HG03025 (cell line): ENCODE measurements around the gene ALKBH8.
"Not testable (repeated sequence)": the region's sequence is repeated elsewhere in the genome, so short reads cannot be mapped to it uniquely, and the experiment has no call there.

Source experiments
- ATAC-seq: cut with Tn5 transposase; IDR thresholded peaks from one replicate; pipeline ENCODE4 v1.9.1; 2021; ENCODE audit warnings: mild to moderate bottlenecking, moderate library complexity; ENCODE audit not compliant: unreplicated experiment, low FRiP score

The ALKBH8 gene

DNA sequence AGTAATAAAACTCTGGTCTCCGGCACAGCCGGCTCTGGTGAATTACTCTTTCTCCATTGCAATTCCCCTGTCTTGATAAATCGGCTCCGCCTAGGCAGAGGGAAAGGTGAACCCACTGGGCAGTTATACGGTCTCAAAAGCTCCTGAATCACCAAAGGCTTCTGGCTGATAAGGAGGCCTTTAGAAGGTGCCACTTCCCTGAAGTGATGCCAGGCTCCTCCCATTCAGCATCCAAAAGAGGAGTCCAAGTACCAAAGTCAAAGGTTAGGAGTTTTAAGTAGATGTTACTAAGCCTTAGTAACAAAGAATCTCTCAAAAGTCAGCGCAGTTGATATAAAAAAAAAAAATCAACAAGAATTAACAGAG is 11.8 kb upstream of the ALKBH8 start:
- ATAC-seq = no peak

DNA sequence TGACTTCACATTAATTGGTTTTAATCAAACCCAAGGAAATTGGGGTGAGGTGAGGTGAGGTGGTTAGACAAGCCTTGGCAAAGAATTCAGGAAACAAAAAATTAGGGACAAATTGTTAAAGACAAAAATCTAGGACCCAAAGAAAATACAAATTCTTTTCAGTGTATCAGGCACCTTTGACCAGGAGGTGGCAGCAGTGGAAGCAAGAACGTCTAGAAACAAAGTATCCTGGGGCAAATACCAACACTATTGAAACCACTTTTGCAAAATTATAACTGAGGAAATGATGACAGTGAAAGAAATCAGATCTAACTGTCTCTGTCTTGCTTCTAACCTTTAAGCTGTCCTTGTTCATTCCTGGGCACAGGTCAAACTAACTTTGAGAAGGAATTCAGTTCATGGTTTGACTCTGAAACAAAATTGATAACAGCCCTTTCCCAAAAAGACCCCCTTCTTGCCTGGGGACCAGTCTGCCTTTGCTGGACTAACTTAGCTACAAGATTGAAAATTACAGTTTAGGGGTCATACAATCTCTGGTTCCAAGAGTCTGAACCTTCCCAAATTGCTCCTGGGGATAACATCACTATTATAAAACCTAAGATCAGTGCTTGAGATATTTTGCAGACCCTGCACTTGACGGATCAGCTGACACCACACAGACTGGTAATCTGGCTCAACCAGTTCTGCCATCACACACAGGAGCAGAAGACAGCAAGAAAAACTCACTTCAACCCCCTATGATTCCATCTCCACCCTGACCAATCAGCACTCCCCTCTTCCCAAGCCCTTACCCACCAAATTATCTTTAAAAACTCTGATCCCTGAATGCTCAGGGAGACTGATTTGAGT is 11.2 kb upstream of the ALKBH8 start:
- not testable (repeated sequence) for ATAC-seq

DNA sequence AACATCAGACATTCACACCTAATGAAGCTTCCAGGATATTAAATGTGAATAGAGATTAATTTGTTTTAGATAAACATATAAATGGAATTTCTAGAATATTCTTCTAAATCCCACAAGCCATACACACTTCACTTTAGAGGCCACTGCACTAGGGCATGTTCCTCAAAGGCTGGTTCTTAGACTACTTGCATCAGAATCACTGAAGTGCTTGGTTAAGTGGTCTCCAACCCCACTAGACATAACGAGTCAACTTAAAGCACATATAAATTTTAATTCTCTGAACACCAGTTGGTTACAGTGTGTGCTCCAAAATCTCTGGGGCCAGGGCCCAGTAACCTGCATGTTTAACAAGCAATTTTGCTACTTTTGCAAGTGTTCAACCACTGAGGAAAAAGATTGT is 7.9 kb upstream of the ALKBH8 start:
- ATAC-seq = no peak

DNA sequence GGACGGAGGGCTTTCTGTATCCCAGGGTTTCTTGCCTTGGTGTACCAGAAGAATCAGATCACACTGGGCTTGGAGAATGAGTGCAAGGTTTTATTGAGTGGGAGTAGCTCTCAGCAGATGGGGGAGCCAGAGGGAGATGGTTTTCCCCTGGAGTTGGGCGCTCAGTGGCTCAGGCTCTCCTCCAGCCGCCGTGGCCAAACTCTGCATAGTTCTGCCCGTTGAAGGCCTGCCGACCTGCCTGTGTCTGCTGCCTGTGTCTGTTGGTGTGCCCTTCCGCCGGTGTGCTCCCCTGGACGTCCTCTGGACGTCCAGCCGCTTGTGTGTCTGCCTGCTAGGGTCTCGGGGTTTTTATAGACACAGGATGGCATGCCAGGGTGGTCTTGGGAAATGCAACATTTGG is 4.5 kb upstream of the ALKBH8 start:
- ATAC-seq = no peak

DNA sequence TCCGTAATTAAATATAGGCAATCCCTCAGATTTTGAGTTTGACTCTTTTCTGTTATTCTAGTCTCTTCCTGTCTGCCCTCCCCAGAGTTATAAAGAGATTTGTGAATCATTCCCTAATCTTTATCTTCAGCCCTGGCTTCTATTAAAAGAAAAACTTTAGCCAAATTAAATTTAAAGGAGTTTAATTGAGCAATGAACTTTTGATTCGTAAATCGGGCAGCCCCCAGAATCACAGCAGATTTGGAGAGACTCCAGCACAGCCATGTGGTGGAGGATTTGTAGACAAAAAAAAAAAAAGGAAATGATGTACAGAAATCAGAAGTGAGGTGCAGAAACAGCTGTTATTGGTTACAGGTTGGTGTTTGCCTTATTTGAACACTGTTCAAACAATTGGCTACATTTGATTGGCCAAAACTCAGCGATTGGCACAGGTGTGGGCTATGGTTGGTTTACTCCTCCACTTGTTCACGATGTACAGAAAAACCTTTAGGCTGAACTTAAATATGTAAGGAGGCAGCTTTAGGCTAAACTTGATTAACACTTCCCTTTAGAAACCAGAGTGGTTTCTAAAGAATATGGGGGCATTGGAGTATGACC is 2.3 kb upstream of the ALKBH8 start:
- peak; percentile 37 for ATAC-seq

DNA sequence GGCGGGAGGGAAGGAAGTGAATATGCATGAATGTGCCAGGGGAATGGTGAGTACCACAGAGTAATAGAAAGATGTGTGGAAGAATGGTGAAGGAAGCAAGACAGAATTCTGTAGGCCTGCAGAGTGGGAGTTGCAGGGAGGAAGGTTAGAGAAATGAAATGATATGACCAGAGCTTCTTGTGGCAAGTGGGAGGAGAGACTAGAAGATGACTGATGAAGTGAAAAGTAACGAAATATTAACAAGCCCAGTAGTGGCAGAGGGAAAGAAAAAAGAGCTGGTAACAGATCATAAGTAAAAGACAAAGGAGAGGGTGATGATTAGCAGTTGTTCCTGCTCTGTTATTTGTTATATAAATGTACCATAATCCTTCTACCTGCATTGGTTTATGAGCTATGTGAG is 1.0 kb upstream of the ALKBH8 start:
- no peak for ATAC-seq

DNA sequence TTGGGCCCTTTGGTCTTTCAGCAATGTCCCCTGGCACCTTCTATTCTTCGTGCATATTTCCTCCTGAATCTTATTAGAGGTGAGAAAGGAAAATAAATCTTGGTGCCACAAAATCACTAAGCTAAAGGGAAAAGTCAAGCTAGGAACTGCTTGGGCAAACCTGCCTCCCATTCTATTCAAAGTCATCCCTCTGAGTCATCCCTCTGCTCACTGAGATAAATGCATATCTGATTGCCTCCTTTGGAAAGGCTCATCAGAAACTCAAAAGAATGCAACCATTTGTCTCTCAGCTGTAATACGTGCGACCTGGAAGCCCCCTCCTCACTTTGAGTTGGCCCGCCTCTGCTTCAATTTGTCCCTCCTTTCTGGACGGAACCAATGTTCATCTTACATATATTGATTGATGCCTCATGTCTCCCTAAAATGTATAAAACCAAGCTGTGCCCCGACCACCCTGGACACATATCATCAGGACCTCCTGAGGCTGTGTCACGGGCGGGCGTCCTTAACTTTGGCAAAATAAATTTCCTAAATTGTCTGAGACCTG is 493 bp upstream of the ALKBH8 start:
- ATAC-seq = peak; percentile 1

DNA sequence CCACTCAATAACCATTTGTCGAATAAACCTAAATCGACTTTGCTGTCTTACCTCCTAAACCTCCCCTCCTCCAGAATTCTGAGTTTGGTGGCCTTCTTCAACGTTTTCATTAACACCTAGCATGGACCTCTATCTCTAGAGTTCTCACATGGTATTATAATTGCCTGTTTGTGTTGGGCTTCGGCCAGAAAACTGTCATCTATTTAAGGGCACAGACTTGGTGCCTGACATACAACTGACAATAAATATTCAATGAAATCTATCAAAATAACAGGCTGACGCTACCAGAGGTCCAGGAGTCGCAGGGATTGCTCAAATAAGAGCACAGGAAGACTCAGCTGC is 687 bp downstream of the ALKBH8 start:
- peak; percentile 1 for ATAC-seq

DNA sequence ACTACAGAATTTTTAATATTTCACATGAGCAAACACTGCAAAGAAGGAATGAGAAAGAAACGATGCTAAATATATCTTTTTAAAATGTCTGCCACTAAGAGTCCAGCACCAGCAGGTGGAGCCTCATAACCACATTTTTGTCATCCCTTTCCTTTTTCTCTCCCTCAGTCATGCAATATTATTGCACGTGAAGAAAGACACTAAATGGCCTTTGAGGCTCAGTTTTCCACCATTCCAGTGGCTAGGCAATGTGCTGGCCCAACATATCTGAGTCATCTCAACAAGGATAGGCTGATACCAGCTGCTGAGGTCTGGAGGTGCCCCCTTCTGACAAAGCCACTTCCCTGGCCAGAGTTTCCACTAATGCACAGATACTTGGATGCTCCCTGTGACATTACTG is 1.8 kb downstream of the ALKBH8 start:
- peak; percentile 26 for ATAC-seq

DNA sequence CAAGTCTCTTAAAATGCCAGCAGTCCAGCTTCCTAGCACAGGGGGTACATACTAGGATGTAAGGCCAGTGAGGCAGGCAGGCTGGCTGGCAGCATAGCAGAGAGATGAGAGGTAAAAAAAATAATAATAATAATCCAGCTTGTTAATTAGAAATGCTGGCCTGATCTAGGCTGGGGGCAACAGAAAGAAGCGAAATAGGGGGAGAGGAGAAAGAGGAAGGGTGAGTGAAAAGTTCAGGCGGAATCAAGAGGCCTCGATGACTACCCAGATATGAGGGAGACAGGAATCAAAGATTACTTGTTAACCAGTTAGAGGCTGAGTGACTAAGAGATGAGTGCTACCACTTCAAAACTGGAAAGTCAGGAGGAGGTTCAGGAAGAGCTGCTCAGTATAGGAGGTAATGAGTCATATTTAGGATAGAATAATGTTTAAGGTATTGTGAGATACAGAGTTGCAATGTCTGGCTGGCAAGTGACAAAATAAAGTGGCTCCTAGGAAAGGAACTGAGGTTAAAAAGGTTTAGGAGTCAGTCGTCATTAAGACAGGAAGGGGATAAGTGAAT is 2.8 kb downstream of the ALKBH8 start:
- no peak for ATAC-seq

DNA sequence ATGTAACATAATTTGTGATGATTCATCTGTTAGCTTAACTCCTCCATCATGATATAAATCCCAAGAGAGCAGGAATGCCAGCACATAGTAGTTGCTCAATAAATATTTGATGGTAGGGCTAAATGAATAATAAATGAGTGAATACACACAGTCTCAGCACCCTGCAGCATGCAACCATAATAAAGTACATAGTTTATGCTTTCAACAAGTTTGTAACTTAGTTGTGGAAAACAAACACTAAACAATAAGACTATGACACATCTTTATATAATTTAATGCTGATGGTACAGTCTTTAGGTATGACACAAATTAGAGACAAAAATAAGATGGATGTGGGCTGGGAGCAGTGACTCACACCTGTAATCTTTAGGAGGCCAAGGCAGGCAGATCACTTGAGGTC is 3.8 kb downstream of the ALKBH8 start:
- ATAC-seq = no peak

DNA sequence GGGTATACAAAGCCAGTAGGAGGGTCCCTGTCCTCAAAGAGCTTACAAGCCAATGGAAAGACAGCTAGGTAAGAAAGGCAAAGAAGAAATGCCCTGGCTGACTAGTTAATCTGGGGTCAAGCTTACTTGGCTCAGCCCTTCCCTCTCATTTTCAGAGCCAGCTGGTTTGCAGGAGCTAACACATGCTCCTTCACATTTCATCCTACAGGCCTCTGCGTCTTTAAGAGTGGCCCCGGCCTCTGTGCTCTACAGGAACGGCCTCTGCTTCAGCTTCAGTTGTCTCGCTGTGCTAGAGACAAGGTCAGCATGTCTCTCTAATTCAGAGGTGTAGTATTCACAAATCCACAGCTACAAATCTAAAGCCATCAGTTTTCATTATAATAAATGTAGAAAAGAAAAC is 15.2 kb downstream of the ALKBH8 start:
- ATAC-seq = no peak

DNA sequence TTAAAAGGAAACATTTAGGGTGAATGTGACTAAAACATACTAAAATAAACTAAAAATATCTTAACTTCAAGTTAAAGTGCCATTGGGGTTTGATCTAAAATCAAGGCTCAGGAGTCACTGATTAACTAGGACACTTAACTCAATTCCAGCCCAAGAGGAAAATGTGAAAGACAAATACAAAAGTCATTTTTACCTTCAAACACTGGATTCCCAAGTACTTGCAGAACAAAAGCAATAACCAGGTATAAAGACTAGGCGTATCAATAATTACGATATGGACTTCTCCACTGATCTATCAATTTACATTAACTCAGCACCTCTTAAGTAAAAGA is 15.6 kb downstream of the ALKBH8 start:
- ATAC-seq = no peak

DNA sequence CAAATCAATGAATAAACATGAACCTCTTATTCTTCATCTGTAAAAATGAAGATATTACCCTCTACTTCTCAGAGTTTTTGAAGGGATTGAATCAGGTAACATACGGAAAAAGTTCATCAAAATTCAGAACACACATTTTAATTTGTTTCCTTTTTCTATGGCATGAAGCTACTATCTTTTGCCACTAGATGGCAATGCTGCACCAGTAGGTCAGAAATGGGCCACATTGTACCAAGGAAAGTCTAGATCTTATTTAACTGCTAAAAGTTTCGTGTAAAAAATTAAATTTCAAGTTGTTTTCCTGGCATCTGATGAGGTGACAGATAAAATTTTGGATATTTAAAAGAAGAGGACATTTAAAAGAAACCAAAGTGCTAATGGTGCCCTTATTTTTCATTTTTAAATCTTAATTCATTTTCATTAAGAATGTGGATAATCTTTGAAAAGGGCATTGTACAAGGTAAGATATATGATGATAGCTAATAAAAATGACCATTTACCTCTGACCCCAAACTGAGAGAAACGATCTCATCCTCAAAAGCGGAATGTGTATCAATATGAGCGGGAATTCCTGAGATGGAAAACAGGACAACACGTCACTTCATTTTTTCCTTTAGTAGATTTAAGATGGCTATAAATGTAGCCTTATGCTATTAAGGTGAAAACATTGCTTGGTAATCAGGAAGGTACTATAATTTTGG is 16.1 kb downstream of the ALKBH8 start:
- no peak for ATAC-seq

DNA sequence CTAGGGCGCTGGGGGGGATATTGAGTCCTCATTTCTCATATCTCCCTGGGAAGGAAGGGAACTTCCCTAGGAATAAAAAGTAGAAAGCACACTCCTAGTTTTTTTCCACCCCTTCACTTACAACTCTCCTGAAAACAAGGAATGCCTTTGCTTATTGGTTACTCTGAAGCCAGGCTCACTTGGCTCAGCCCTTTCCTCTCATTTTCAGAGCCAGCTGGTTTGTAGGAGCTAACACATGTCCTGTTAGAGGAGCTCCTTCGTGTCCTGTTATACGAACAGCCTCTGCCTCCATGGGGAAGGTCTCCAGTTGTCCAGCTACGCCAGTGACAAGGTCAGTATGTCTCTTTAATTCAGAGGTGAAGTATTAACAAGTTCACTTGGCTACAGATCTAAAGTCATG is 17.6 kb downstream of the ALKBH8 start:
- ATAC-seq = no peak

DNA sequence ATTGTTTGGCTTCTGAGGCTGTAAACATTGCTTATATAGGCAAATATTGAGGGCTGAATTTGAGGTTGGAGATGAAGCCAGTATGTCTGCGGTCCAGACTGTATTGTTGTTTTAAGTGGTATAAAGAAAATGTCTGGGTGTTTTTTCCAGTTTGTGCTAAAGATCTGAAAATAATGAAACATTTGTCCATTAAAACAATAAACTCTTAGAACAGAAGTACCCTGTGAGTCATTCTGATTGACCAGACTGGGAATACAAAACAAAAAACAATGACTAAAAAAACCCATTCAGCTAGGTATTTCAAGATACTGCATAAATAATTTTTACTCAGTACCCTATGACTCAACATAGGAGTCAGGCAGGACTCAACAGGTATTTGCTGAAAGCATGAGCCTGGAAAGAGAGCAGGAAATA is 20.4 kb downstream of the ALKBH8 start:
- no peak for ATAC-seq

DNA sequence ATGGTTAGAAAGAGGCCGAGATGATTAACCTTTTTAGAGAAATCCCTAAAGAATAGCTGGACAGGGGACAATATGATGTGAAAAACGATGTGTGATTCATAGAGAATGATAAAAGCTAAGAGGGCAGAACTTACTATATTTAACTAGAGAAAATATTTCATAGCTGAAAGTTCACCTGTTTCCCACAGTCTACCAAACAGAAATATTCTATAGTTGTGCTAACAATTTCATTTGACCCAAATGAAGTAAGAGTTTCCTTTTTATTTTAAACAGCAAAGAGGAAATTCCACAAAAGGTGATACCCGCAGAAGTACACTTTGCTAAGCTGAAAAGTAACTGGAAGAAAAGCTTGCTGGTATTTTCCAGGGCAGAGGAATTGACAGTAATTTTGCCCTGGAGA is 26.7 kb downstream of the ALKBH8 start:
- no peak for ATAC-seq

DNA sequence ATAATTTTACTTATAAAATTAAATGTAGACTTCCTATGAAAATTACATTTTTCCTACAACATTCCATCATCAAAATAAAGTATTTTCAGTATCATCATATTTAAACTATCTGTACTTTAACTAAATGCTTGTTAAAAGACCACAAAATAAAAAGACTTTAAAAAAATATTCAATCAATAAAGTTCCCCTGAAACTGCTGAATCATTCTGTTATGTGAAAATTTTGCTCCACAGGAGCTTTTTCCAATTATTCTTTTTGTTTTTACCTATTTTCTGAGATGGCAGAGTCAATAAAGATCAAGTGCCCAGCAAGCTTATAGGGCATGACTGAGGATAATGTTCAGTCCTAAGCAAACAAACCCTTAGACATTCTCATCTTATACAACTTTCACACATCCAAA is 27.3 kb downstream of the ALKBH8 start:
- ATAC-seq = no peak

DNA sequence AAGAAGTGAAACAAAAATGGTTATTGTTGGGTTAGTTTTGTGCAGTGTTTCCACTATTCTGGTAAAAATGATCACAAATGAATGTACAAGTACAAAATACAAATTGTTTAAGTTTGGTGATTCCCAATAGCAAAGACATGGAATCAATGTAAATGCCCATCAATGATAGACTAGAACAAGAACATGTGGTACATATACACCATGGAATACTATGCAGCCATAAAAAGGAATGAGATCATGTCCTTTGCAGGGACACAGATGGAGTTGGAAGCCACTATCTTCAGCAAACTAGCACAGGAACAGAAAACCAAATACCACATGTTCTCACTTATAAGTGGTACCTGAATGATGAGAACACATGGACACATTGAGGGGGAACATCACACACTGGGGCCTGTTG is 28.4 kb downstream of the ALKBH8 start:
- ATAC-seq = not testable (repeated sequence)

DNA sequence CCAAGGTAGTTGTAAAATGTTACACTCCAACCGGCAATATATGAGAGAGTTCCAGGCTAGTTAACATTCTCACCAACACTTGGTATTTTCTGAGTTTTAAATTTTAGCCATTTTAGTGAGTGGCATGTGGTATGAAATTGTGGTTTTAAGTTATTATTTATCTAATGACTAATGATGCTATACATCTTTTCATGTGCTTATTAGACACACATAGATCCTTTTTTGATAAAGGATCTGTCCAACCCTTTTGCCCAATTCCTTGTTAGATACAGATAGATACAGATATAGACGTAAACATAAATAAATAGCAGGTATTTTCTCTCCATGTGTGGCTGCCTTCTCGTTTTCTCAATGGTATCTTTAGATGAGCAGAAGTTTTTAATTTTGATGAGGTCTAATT is 39.3 kb downstream of the ALKBH8 start:
- no peak for ATAC-seq

DNA sequence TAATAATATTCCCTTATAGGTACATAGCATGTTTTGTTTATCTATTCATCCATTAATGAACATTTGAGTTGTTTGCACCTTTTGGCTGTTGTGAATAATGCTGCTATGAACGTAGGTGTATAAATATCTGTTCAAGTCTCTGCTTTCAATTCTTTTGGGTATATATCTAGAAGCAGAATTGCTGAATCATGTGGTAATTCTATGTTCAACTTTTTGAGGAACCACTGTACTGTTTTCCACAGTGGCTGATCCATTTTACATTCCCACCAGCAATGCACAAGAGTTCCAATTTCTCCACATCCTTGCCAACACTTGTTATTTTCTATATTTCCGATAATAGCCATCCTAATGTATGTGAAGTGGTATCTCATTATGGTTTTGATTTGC is 56.7 kb downstream of the ALKBH8 start:
- no peak for ATAC-seq
